NCI-H748 (cell line): ENCODE measurements around the gene KAZN.

Experiments used
- DNase-seq: peaks from one replicate; lab custom pipeline; 2025; ENCODE audit not compliant: unreplicated experiment; lab: John Stamatoyannopoulos, UW

The KAZN gene

GRCh38 chr1:14706631-14707030 lies 108.1 kb downstream of the KAZN start:
- no peak for DNase-seq

- no peak for DNase-seq
Observed at GRCh38 chr1:14707531-14708445, 109.3 kb downstream of the KAZN start.

GRCh38 chr1:14710331-14710730 lies 111.8 kb downstream of the KAZN start:
- no peak for DNase-seq

GRCh38 chr1:14712136-14712535 lies 113.7 kb downstream of the KAZN start:
- DNase-seq: no peak

- DNase-seq: peak; percentile 86
Observed at GRCh38 chr1:14713077-14713476, 114.6 kb downstream of the KAZN start.

GRCh38 chr1:14715266-14715665 lies 116.8 kb downstream of the KAZN start:
- no peak for DNase-seq

- DNase-seq: no peak
Observed at GRCh38 chr1:14715802-14716201, 117.3 kb downstream of the KAZN start.

GRCh38 chr1:14716474-14716873 lies 118.0 kb downstream of the KAZN start:
- no peak for DNase-seq

GRCh38 chr1:14718476-14718875 lies 120.0 kb downstream of the KAZN start:
- no peak for DNase-seq

GRCh38 chr1:14723401-14723800 lies 124.9 kb downstream of the KAZN start:
- no peak for DNase-seq

- DNase-seq: no peak
Observed at GRCh38 chr1:14724246-14724645, 125.8 kb downstream of the KAZN start.

- no peak for DNase-seq
Observed at GRCh38 chr1:14724678-14725077, 126.2 kb downstream of the KAZN start.

GRCh38 chr1:14725238-14725637 lies 126.8 kb downstream of the KAZN start:
- DNase-seq: no peak

GRCh38 chr1:14725695-14726094 lies 127.2 kb downstream of the KAZN start:
- no peak for DNase-seq

GRCh38 chr1:14726606-14727005 lies 128.1 kb downstream of the KAZN start:
- no peak for DNase-seq

GRCh38 chr1:14728516-14728915 lies 130.0 kb downstream of the KAZN start:
- no peak for DNase-seq

GRCh38 chr1:14732728-14733047 lies 134.2 kb downstream of the KAZN start:
- no peak for DNase-seq

- DNase-seq: peak; percentile 5
Observed at GRCh38 chr1:14733048-14733778, 134.7 kb downstream of the KAZN start.

- DNase-seq: no peak
Observed at GRCh38 chr1:14733779-14734140, 135.3 kb downstream of the KAZN start.

GRCh38 chr1:14735841-14736240 lies 137.4 kb downstream of the KAZN start:
- DNase-seq: peak; percentile 61

- peak; percentile 11 for DNase-seq
Observed at GRCh38 chr1:14737561-14738094, 139.1 kb downstream of the KAZN start.

GRCh38 chr1:14738235-14738634 lies 139.8 kb downstream of the KAZN start:
- DNase-seq: peak; percentile 95
